ENCODE measurements around the gene LRP8. TPM values are rescaled to one million over a fixed set of nuclear protein-coding genes. Genes with fewer than 3 reads are reported as not detected.

Gene LRP8
- total RNA-seq, 3 donors from 2014 or later: 1.3 to 6.5 (median 1.4) TPM

GRCh38 chr1:53335661-53336060 is 7.8 kb upstream of the LRP8 start:
- Histone ChIP-seq H3K36me3 (ENCODE audit: low read depth) (no peaks in the 10 kb centered on the region), H3K4me3 (no peak overlapping the region), H3K9me3 (no peaks in the 10 kb centered on the region), H3K4me1 (ENCODE audit: low read depth) (no peaks in the 10 kb centered on the region)
- intact Hi-C loops (cut with DNase I, micrococcal nuclease): no loop called here
- no peak for DNase-seq
- ATAC-seq: no peak
- TF ChIP-seq CTCF (IDR thresholded peaks at IDR 0.05): no peak

- Histone ChIP-seq H3K36me3 (ENCODE audit: low read depth) (no peaks in the 10 kb centered on the region), H3K4me1 (ENCODE audit: low read depth) (no peaks in the 10 kb centered on the region), H3K9me3 (no peaks in the 10 kb centered on the region), H3K4me3 (no peak overlapping the region)
- TF ChIP-seq CTCF (IDR thresholded peaks at IDR 0.05): no peak
- DNase-seq (no peak), ATAC-seq (no peak)
- intact Hi-C loops (cut with DNase I, micrococcal nuclease): no loop called here
Observed at GRCh38 chr1:53334781-53335180, 6.9 kb upstream of the LRP8 start.

- ATAC-seq: no peak
- no peak for TF ChIP-seq CTCF (IDR thresholded peaks at IDR 0.05)
- no peak for DNase-seq
- Histone ChIP-seq H3K4me3 (no peak overlapping the region), H3K9me3 (no peaks in the 10 kb centered on the region), H3K36me3 (ENCODE audit: low read depth) (no peaks in the 10 kb centered on the region), H3K4me1 (ENCODE audit: low read depth) (no peaks in the 10 kb centered on the region)
- intact Hi-C loops (cut with DNase I, micrococcal nuclease): no loop called here
Observed at GRCh38 chr1:53334312-53334711, 6.4 kb upstream of the LRP8 start.

GRCh38 chr1:53332833-53333232 is 5.0 kb upstream of the LRP8 start:
- DNase-seq (no peak), ATAC-seq (no peak)
- no peaks in the 10 kb centered on the region for H3K4me1 ChIP-seq (ENCODE audit: low read depth)
- no peak for TF ChIP-seq CTCF (IDR thresholded peaks at IDR 0.05)
- no peaks in the 10 kb centered on the region for H3K9me3 ChIP-seq
- intact Hi-C loops (cut with DNase I, micrococcal nuclease): no loop called here
- H3K4me3 ChIP-seq: no peak overlapping the region
- H3K36me3 ChIP-seq (ENCODE audit: low read depth): no peaks in the 10 kb centered on the region

- Histone ChIP-seq H3K9me3 (no peaks in the 10 kb centered on the region), H3K4me1 (ENCODE audit: low read depth) (no peaks in the 10 kb centered on the region), H3K36me3 (ENCODE audit: low read depth) (no peaks in the 10 kb centered on the region), H3K4me3 (no peak overlapping the region)
- ATAC-seq (no peak), DNase-seq (no peak)
- TF ChIP-seq CTCF (IDR thresholded peaks at IDR 0.05): no peak
- intact Hi-C loops (cut with DNase I, micrococcal nuclease): no loop called here
Observed at GRCh38 chr1:53332186-53332564, 4.3 kb upstream of the LRP8 start.

- intact Hi-C loops (cut with DNase I, micrococcal nuclease): no loop called here
- H3K4me3 ChIP-seq: no peak overlapping the region
Observed at GRCh38 chr1:53331446-53332185, 3.7 kb upstream of the LRP8 start.

More at GRCh38 chr1:53331446-53332185, 3.7 kb upstream of the LRP8 start:
- TF ChIP-seq CTCF (IDR thresholded peaks at IDR 0.05): no peak
- H3K9me3 ChIP-seq: no peaks in the 10 kb centered on the region
- DNase-seq: no peak
- H3K36me3 ChIP-seq (ENCODE audit: low read depth): no peaks in the 10 kb centered on the region
- H3K4me1 ChIP-seq (ENCODE audit: low read depth): no peaks in the 10 kb centered on the region
- no peak for ATAC-seq
